ENCODE results near the gene SEMA4D.
A peak's percentile ranks its signal among the peaks of the same experiment; 100 is the strongest.

DNA sequence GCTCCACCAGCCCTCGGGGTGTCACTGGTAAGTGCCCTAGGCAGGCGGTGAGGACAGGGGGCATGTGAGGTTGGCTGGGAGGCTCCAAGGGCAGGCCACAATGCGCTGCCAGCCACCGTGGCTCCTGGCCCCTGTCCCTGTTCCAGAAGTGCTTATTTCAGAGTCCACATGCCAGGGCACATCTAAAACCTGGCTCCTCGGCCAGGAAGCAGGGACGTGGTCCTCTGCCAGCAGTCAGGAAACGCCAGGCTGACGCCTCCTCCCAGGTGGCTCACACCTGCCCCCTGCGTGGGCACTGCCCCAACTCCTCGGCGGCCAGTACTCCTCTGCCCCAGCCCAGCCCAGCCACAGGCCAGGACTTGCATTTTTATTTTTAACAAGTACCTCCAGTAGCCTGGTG, 111.1 kb downstream of the SEMA4D start:
- TF ChIP-seq, protein P1, sequence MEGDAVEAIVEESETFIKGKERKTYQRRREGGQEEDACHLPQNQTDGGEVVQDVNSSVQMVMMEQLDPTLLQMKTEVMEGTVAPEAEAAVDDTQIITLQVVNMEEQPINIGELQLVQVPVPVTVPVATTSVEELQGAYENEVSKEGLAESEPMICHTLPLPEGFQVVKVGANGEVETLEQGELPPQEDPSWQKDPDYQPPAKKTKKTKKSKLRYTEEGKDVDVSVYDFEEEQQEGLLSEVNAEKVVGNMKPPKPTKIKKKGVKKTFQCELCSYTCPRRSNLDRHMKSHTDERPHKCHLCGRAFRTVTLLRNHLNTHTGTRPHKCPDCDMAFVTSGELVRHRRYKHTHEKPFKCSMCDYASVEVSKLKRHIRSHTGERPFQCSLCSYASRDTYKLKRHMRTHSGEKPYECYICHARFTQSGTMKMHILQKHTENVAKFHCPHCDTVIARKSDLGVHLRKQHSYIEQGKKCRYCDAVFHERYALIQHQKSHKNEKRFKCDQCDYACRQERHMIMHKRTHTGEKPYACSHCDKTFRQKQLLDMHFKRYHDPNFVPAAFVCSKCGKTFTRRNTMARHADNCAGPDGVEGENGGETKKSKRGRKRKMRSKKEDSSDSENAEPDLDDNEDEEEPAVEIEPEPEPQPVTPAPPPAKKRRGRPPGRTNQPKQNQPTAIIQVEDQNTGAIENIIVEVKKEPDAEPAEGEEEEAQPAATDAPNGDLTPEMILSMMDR (IDR thresholded peaks at IDR 0.05 in 8 of 11, conservative IDR thresholded peaks at IDR 0.05 in 3 of 11) = no peak
- TF ChIP-seq POLR2A (IDR thresholded peaks at IDR 0.05) = no peak
- TF ChIP-seq POLR2AphosphoS5 (IDR thresholded peaks at IDR 0.05) = peak in 2 of 3 donors; percentile 7 to 50

All from spleen (tissue), 7 donors.